Left lung (tissue), 10 donors: ENCODE measurements around the gene DEK. TPM values are rescaled to one million over a fixed set of nuclear protein-coding genes. Genes with fewer than 3 reads are reported as not detected.
"Not testable (repeated sequence)": the region's sequence is repeated elsewhere in the genome, so short reads cannot be mapped to it uniquely, and the experiment has no call there.

Experiments used
- ATAC-seq: fragments of 200-7000 bp; cut with Tn5 transposase; one replicate; pipeline ENCODE4 v1.9.1; 2020; ENCODE audit warnings: moderate library complexity
- DNase-seq, 4 donors: peaks; one replicate each; pipeline ENCODE4 v3.0.0-alpha.2; 2013 to 2020
- H3K27ac ChIP-seq, 2 donors: fragments of 200-600 bp; sonication (generic) in 1 of 2; one replicate each; pipeline versions ENCODE4 v1.5.0 to v1.8.0; 2020 to 2021
- H3K27me3 ChIP-seq, 2 donors: fragments of 200-600 bp; sonication (generic) in 1 of 2; one replicate each; pipeline versions ENCODE4 v1.5.0 to v1.8.0; 2020 to 2021
- H3K36me3 ChIP-seq, 2 donors: fragments of 200-600 bp; sonication (generic) in 1 of 2; one replicate each; pipeline versions ENCODE4 v1.5.0 to v1.8.0; 2020 to 2021
- H3K4me1 ChIP-seq, 2 donors: fragments of 200-600 bp; one replicate each; pipeline ENCODE4 v1.8.0; 2021
- H3K4me3 ChIP-seq, 2 donors: fragments of 200-600 bp; sonication (generic) in 1 of 2; one replicate each; pipeline versions ENCODE4 v1.5.0 to v1.8.0; 2020 to 2021; ENCODE audit warnings: mild to moderate bottlenecking in 1 of 2
- H3K9me3 ChIP-seq, 2 donors: fragments of 200-600 bp; sonication (generic) in 1 of 2; one replicate each; pipeline versions ENCODE4 v1.5.0 to v1.8.0; 2020 to 2021
- intact Hi-C, 2 donors: fragments of 100-400 bp; cut with DNase I; formaldehyde crosslinking; loops; one replicate each; pipeline versions ENCODE4 v1.11.2 to v1.14.2; 2022
- polyA plus RNA-seq, 6 donors: library from polyadenylated mRNA; unstranded; fragments of 120-200 nt; gene quantifications; one replicate each; pipeline ENCODE4 v1.2.1, GENCODE V29; 2013; ENCODE audit not compliant: insufficient read length in 6 of 6
- total RNA-seq, 2 donors: library from RNA; stranded (reverse); fragmentation: NEBNext Ultra II Directional; extraction: Animal tissue kit (Norgen Biotek cat#: 25700); gene quantifications; one replicate each; pipeline ENCODE4 v1.2.1, GENCODE V29; 2021
- TF ChIP-seq, protein P1 (sequence below), 2 donors: fragments of 200-600 bp; sonication (generic) in 1 of 2; IDR thresholded peaks; one replicate each; pipeline versions ENCODE4 v1.5.0 to v1.8.0; 2021; ENCODE audit warnings: antibody characterized with exemption in 2 of 2
- donor health status: DM: no; HTN: yes; CAD: no.
- donor health status: DM: no; HTN: no; CAD: no.

DEK gene
- total and polyA plus RNA-seq, 8 donors, result 60.7 to 196 (median 167) TPM

DNA sequence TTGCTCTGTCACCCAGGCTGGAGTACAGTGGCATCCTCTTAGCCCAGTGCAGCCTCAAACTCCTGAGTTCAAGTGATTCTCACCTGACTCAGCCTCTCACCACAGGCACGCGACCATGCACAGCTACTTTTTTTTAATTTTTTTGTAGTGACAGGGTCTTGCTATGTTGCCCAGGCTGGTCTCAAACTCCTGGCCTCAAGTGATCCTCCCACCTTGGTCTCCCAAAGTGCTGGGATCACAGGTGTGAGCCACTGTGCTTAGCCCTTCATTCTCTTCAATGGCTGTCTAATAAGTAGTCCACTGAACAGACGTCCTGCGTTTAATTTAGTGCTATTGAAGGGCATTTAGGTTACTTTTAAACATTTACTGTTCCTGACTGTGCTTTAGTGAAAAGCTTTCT is 81.8 kb downstream of the DEK start:
- DNase-seq (no peak), ATAC-seq (no peak)
- Histone ChIP-seq H3K4me3 (no peak overlapping the region), H3K36me3 (peaks cover 0 to under 1% of the 10 kb centered on the region in 2 donors), H3K27ac (no peak overlapping the region), H3K4me1 (peaks cover 4 to 40% of the 10 kb centered on the region in 2 donors), H3K9me3 (no peaks in the 10 kb centered on the region), H3K27me3 (no peaks in the 10 kb centered on the region)
- TF ChIP-seq, protein P1, sequence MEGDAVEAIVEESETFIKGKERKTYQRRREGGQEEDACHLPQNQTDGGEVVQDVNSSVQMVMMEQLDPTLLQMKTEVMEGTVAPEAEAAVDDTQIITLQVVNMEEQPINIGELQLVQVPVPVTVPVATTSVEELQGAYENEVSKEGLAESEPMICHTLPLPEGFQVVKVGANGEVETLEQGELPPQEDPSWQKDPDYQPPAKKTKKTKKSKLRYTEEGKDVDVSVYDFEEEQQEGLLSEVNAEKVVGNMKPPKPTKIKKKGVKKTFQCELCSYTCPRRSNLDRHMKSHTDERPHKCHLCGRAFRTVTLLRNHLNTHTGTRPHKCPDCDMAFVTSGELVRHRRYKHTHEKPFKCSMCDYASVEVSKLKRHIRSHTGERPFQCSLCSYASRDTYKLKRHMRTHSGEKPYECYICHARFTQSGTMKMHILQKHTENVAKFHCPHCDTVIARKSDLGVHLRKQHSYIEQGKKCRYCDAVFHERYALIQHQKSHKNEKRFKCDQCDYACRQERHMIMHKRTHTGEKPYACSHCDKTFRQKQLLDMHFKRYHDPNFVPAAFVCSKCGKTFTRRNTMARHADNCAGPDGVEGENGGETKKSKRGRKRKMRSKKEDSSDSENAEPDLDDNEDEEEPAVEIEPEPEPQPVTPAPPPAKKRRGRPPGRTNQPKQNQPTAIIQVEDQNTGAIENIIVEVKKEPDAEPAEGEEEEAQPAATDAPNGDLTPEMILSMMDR (IDR thresholded peaks at IDR 0.05), result no peak
- intact Hi-C loops, result no loop called here

DNA sequence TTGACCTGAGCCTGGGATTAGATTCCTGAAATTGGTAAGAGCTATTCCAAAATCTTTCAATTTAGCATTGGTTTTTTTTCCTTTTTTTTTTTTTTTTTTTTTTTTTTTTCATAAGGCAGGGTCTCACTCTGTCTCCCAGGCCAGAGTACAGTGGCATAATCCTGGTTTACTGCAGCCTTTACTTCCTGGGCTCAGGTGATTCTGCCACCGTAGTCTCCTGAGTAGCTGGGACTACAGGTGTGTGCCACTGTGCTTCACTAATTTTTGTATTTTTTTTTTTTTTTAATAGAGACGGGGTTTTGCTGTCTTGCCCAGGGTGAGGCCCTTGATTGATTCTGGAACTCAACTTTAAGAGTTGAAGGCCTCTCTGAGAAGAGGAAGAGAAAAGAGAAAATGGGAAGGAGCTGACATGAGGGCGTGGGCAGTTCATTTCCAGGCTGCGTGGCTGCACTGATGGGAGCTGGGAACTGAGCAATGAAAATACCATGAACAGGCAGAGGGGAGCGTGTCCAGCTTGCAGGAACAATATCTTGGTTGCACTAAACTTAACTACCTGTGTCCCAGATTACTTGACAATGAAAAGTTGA is 84.5 kb downstream of the DEK start:
- DNase-seq (peak in 1 of 4 donors; percentile 51), ATAC-seq (peak; percentile 73)
- no peaks in the 10 kb centered on the region for H3K27me3 ChIP-seq
- TF ChIP-seq, protein P1 (IDR thresholded peaks at IDR 0.05), result no peak
- H3K4me3 ChIP-seq, result no peak overlapping the region
- H3K27ac ChIP-seq, result peak overlapping the region in 1 of 2 donors; percentile 59
- H3K36me3 ChIP-seq, result peaks cover 0 to 2% of the 10 kb centered on the region in 2 donors
- H3K4me1 ChIP-seq, result peaks cover 0 to 29% of the 10 kb centered on the region in 2 donors
- intact Hi-C loops, result no loop called here
- H3K9me3 ChIP-seq, result no peaks in the 10 kb centered on the region

DNA sequence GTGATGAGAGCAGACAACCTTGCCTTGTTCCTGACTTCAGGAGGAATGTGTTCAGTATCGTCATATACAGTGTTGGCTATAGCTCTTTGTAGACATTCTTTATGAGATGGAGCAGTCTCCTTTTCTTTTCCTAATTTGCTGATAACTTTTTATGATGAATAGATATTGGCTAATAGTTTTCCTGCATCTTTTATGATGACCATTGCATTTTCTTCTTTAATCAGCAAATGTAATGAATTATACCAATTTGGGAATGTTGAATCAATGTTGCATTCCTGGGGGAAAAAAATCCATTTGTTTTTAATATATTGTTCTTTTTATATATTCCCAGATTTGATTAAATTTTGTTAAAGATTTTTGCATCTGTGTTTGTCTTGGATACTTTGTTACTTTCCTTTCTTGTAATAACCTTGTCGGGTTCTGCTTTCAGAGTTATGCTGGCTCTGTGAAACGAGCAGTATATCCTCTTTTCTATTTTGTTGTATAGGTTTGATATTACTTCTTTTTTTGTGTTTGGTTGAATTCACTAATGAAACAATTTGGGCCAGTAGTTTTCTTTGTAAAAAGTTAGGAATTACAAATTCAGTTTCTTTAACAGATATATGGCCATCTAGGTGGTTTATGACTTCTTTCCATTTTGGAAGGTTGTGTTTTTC is 85.2 kb downstream of the DEK start:
- TF ChIP-seq, protein P1 (IDR thresholded peaks at IDR 0.05), result no peak

DNA sequence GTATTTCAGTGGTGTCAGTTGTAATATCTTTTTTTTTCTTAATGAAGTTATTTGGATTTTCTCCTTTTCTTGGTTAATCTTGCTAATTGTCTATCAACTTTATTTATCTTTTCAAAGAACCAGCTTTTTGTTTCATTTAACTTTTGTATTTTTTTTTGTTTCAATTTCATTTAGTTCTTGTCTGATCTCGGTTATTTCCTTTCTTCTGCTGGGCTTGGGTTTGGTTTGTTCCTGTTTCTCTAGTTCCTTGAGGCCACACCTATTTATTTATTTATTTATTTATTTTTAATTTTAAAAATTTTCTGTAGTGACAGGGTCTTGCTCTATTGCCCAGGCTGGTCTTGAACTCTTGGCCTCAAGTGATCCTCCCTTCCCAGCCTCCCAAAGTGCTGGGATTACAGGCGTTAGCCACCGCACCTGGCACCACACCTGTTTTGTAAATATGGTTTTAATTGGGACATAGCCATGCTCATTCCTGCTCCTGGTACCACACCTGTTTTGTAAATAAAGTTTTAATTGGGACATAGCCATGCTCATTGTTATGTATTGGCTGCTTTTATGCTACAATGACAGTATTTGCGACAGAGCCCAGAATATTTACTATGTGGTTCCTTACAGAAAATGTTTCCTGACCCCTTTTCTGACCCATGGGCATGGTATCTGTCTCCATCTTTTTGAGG is 86.9 kb downstream of the DEK start:
- Histone ChIP-seq H3K9me3 (no peaks in the 10 kb centered on the region), H3K4me3 (no peak overlapping the region), H3K27me3 (no peaks in the 10 kb centered on the region), H3K36me3 (peaks cover 0 to 20% of the 10 kb centered on the region in 2 donors), H3K27ac (peak overlapping the region in 1 of 2 donors; percentile 20), H3K4me1 (peaks cover 0 to 29% of the 10 kb centered on the region in 2 donors)
- TF ChIP-seq, protein P1 (IDR thresholded peaks at IDR 0.05), result no peak
- no peak for DNase-seq
- intact Hi-C loops, result no loop called here
- no peak for ATAC-seq

More for the DNA sequence above, 85.2 kb downstream of the DEK start:
- no peak for ATAC-seq
- no peak overlapping the region for H3K4me3 ChIP-seq
- no peaks in the 10 kb centered on the region for H3K9me3 ChIP-seq
- peak overlapping the region in 1 of 2 donors; percentile 59 for H3K27ac ChIP-seq
- no peak for DNase-seq
- H3K27me3 ChIP-seq, result no peaks in the 10 kb centered on the region
- peaks cover 0 to 10% of the 10 kb centered on the region in 2 donors for H3K36me3 ChIP-seq
- intact Hi-C loops, result no loop called here
- peaks cover 0 to 29% of the 10 kb centered on the region in 2 donors for H3K4me1 ChIP-seq

DNA sequence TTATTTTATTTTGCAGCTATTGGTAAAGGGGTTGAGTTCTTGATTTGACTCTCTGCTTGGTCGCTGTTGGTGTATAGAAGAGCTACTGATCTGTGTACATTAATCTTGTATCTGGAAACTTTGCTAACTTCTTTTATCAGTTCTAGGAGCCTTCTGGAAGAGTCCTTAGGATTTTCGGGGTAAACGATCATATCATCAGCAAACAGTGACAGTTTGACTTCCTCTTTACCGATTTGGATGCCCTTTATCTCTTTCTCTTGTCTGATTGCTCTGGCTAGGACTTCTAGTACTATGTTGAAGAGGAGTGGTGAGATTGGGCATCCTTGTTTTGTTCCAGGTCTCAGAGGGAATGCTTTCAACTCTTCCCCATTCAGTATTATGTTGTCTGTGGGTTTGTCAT is 88.1 kb downstream of the DEK start:
- H3K27me3 ChIP-seq, H3K9me3 ChIP-seq, H3K27ac ChIP-seq, intact Hi-C loops, ATAC-seq, H3K4me3 ChIP-seq, DNase-seq: not testable (repeated sequence)
- H3K4me1 ChIP-seq, result peaks cover 0 to 36% of the 10 kb centered on the region in 2 donors
- peaks cover 0 to 20% of the 10 kb centered on the region in 2 donors for H3K36me3 ChIP-seq

Other genes with a start within 250 kb of the DEK start
- 1 to 10 TPM; 2.5 to 2.6 TPM for gene NHLRC1, start 141.9 kb downstream of the DEK start, total RNA-seq
- 1 to 10 TPM; 1.9 to 2.8 (median 2.3) TPM for gene NHLRC1, start 141.9 kb downstream of the DEK start, polyA plus RNA-seq
- 10 to 100 TPM; 12.8 to 14.7 TPM for gene TPMT, start 109.5 kb downstream of the DEK start, total RNA-seq
- 10 to 100 TPM; 12.1 to 16.3 (median 15.1) TPM for gene TPMT, start 109.5 kb downstream of the DEK start, polyA plus RNA-seq
- 10 to 100 TPM; 22.7 to 23.5 TPM for gene KDM1B, start 109.1 kb downstream of the DEK start, total RNA-seq
- 10 to 100 TPM; 20.3 to 25.1 (median 21.8) TPM for gene KDM1B, start 109.1 kb downstream of the DEK start, polyA plus RNA-seq
- 10 to 100 TPM; 60.4 to 74.8 TPM for gene RNF144B, start 122.8 kb upstream of the DEK start, total RNA-seq
- gene RNF144B, start 122.8 kb upstream of the DEK start, polyA plus RNA-seq, result 10 to 100 TPM; 13.9 to 20.7 (median 17.4) TPM